Astrocyte (in vitro differentiated cells and primary cell): ENCODE data around the gene TCF7L2. TPM values are rescaled to one million over a fixed set of nuclear protein-coding genes. Genes with fewer than 3 reads are reported as not detected.

Experiments used
- DNase-seq: peaks from one replicate; pipeline ENCODE4 v3.0.0-alpha.2; 2010; ENCODE audit warnings: low read depth
- FAIRE-seq: peaks from 2 replicates; lab custom pipeline; 2011; peaks lifted over from hg19 to GRCh38; lab: Jason Lieb, UNC
- H2AFZ ChIP-seq: 2 replicates; pipeline ENCODE4 v1.6.0; 2012; ENCODE audit warnings: low read depth, low read length, inconsistent platforms
- H3K27ac ChIP-seq: 2 replicates; pipeline ENCODE4 v1.5.1; 2011; ENCODE audit warnings: low read depth, low read length, inconsistent platforms
- H3K27me3 ChIP-seq: 2 replicates; pipeline ENCODE4 v1.6.0; 2011; ENCODE audit warnings: low read length, inconsistent platforms; ENCODE audit not compliant: insufficient read depth
- H3K36me3 ChIP-seq: 2 replicates; pipeline ENCODE4 v1.5.1; 2011; ENCODE audit warnings: low read length, inconsistent platforms; ENCODE audit not compliant: insufficient read depth
- H3K4me1 ChIP-seq: 2 replicates; pipeline ENCODE4 v1.5.1; 2011; ENCODE audit warnings: low read length, inconsistent platforms; ENCODE audit not compliant: insufficient read depth
- H3K4me2 ChIP-seq: 2 replicates; pipeline ENCODE4 v1.6.0; 2012; ENCODE audit warnings: low read length, inconsistent platforms
- H3K4me3 ChIP-seq: 2 replicates; pipeline ENCODE4 v1.5.1; 2011; ENCODE audit warnings: low read depth, mild to moderate bottlenecking, low read length, inconsistent platforms; ENCODE audit not compliant: insufficient read depth
- H3K79me2 ChIP-seq: 2 replicates; pipeline ENCODE4 v1.6.0; 2012; ENCODE audit warnings: mild to moderate bottlenecking, low read length, inconsistent platforms; ENCODE audit not compliant: insufficient read depth
- H3K9ac ChIP-seq: 2 replicates; pipeline ENCODE4 v1.6.0; 2012; ENCODE audit warnings: mild to moderate bottlenecking, low read length, inconsistent platforms
- H3K9me3 ChIP-seq: 2 replicates; pipeline ENCODE4 v1.5.1; 2012; ENCODE audit warnings: low read depth, mild to moderate bottlenecking, low read length, inconsistent platforms; ENCODE audit not compliant: insufficient read depth
- H4K20me1 ChIP-seq: 2 replicates; pipeline ENCODE4 v1.6.0; 2012; ENCODE audit warnings: low read length, inconsistent platforms; ENCODE audit not compliant: insufficient read depth
- H3K27ac Mint-ChIP-seq: one replicate; pipeline ENCODE4 v1.8.0; 2021; ENCODE audit warnings: mild to moderate bottlenecking, mixed read lengths; ENCODE audit not compliant: unreplicated experiment
- H3K27me3 Mint-ChIP-seq: one replicate; pipeline ENCODE4 v1.8.0; 2021; ENCODE audit warnings: low read depth, mixed read lengths; ENCODE audit not compliant: unreplicated experiment
- H3K36me3 Mint-ChIP-seq: one replicate; pipeline ENCODE4 v1.8.0; 2021; ENCODE audit warnings: low read depth, mixed read lengths; ENCODE audit not compliant: unreplicated experiment
- H3K4me1 Mint-ChIP-seq: one replicate; pipeline ENCODE4 v1.8.0; 2021; ENCODE audit warnings: low read depth, mixed read lengths; ENCODE audit not compliant: unreplicated experiment
- H3K4me3 Mint-ChIP-seq: one replicate; pipeline ENCODE4 v1.8.0; 2021; ENCODE audit warnings: mild to moderate bottlenecking, moderate library complexity, mixed read lengths; ENCODE audit not compliant: unreplicated experiment
- H3K9me3 Mint-ChIP-seq: one replicate; pipeline ENCODE4 v1.8.0; 2021; ENCODE audit warnings: mild to moderate bottlenecking, mixed read lengths; ENCODE audit not compliant: unreplicated experiment
- CTCF ChIP-seq: IDR thresholded peaks from 2 replicates; pipeline ENCODE4 v1.5.1; 2011; ENCODE audit warnings: low read depth, mild to moderate bottlenecking, inconsistent platforms, low read length, moderate library complexity; ENCODE audit not compliant: insufficient read depth
- EZH2 ChIP-seq: IDR thresholded peaks from 2 replicates; pipeline ENCODE4 v1.6.1; 2012; ENCODE audit warnings: mild to moderate bottlenecking, low read length, inconsistent platforms; ENCODE audit not compliant: insufficient read depth
- total RNA-seq: library from RNA; stranded (reverse); gene quantifications from 2 replicates; pipeline ENCODE4 v1.2.1, GENCODE V29; 2021

Gene TCF7L2
- total RNA-seq, 1 donor from 2014 or later, result 52.4 TPM

- peak overlapping the region; percentile 57 for H3K4me2 ChIP-seq
Observed at GRCh38 chr10:112919721-112920120, 30.3 kb upstream of the TCF7L2 start.

GRCh38 chr10:112926906-112927688 lies 22.9 kb upstream of the TCF7L2 start:
- H4K20me1 ChIP-seq, result no peaks in the 10 kb centered on the region
- H3K36me3 ChIP-seq, result no peaks in the 10 kb centered on the region
- no peak overlapping the region for H2AFZ ChIP-seq
- no peaks in the 10 kb centered on the region for H3K4me1 Mint-ChIP-seq
- H3K27me3 ChIP-seq, result no peaks in the 10 kb centered on the region
- no peak for TF ChIP-seq EZH2
- no peak for TF ChIP-seq CTCF
- no peak overlapping the region for H3K4me2 ChIP-seq
- peaks cover 9% of the 10 kb centered on the region for H3K9me3 Mint-ChIP-seq
- H3K4me3 ChIP-seq, result no peak overlapping the region
- H3K27ac Mint-ChIP-seq, result no peak overlapping the region
- DNase-seq (no peak), FAIRE-seq (no peak)
- H3K4me3 Mint-ChIP-seq, result no peak overlapping the region
- no peaks in the 10 kb centered on the region for H3K79me2 ChIP-seq
- H3K4me1 ChIP-seq, result no peaks in the 10 kb centered on the region
- H3K36me3 Mint-ChIP-seq, result no peaks in the 10 kb centered on the region
- no peaks in the 10 kb centered on the region for H3K9me3 ChIP-seq
- no peak overlapping the region for H3K9ac ChIP-seq
- H3K27me3 Mint-ChIP-seq, result no peaks in the 10 kb centered on the region
- no peak overlapping the region for H3K27ac ChIP-seq

More at GRCh38 chr10:112919721-112920120, 30.3 kb upstream of the TCF7L2 start:
- no peaks in the 10 kb centered on the region for H3K27me3 ChIP-seq
- no peaks in the 10 kb centered on the region for H3K9me3 ChIP-seq
- H2AFZ ChIP-seq, result peak overlapping the region; percentile 15
- DNase-seq, result peak; percentile 72
- H3K79me2 ChIP-seq, result no peaks in the 10 kb centered on the region
- peak overlapping the region; percentile 44 for H3K27ac Mint-ChIP-seq
- H3K4me3 ChIP-seq, result no peak overlapping the region
- TF ChIP-seq CTCF, result no peak
- no peak for TF ChIP-seq EZH2
- peak overlapping the region; percentile 19 for H3K27ac ChIP-seq
- no peaks in the 10 kb centered on the region for H3K36me3 ChIP-seq
- no peak overlapping the region for H3K4me3 Mint-ChIP-seq
- peaks cover 20% of the 10 kb centered on the region for H3K4me1 Mint-ChIP-seq
- no peaks in the 10 kb centered on the region for H3K36me3 Mint-ChIP-seq
- FAIRE-seq, result peak; percentile 88
- peaks cover 3% of the 10 kb centered on the region for H3K9me3 Mint-ChIP-seq
- no peaks in the 10 kb centered on the region for H3K27me3 Mint-ChIP-seq
- no peaks in the 10 kb centered on the region for H4K20me1 ChIP-seq
- H3K4me1 ChIP-seq, result peaks cover 15% of the 10 kb centered on the region
- H3K9ac ChIP-seq, result no peak overlapping the region

- Histone ChIP-seq H3K36me3 (no peaks in the 10 kb centered on the region), H3K4me3 (no peak overlapping the region), H3K9ac (no peak overlapping the region), H4K20me1 (no peaks in the 10 kb centered on the region), H2AFZ (no peak overlapping the region), H3K79me2 (no peaks in the 10 kb centered on the region), H3K27me3 (no peaks in the 10 kb centered on the region), H3K9me3 (no peaks in the 10 kb centered on the region), H3K27ac (no peak overlapping the region), H3K4me2 (no peak overlapping the region), H3K4me1 (no peaks in the 10 kb centered on the region)
- Mint-ChIP-seq H3K36me3 (no peaks in the 10 kb centered on the region), H3K9me3 (peaks cover 9% of the 10 kb centered on the region), H3K4me3 (no peak overlapping the region), H3K27me3 (no peaks in the 10 kb centered on the region), H3K4me1 (no peaks in the 10 kb centered on the region), H3K27ac (no peak overlapping the region)
- FAIRE-seq (no peak), DNase-seq (no peak)
- TF ChIP-seq CTCF (no peak), EZH2 (no peak)
Observed at GRCh38 chr10:112927980-112928379, 22.1 kb upstream of the TCF7L2 start.
